GOT3 (cell line): Measurements from ENCODE around the gene TKT.
"Not testable (repeated sequence)": the region's sequence is repeated elsewhere in the genome, so short reads cannot be mapped to it uniquely, and the experiment has no call there.

Experiments
- DNase-seq: peaks from one replicate; lab custom pipeline; 2025; ENCODE audit warnings: mixed read lengths; lab: John Stamatoyannopoulos, UW

The TKT gene, protein sequence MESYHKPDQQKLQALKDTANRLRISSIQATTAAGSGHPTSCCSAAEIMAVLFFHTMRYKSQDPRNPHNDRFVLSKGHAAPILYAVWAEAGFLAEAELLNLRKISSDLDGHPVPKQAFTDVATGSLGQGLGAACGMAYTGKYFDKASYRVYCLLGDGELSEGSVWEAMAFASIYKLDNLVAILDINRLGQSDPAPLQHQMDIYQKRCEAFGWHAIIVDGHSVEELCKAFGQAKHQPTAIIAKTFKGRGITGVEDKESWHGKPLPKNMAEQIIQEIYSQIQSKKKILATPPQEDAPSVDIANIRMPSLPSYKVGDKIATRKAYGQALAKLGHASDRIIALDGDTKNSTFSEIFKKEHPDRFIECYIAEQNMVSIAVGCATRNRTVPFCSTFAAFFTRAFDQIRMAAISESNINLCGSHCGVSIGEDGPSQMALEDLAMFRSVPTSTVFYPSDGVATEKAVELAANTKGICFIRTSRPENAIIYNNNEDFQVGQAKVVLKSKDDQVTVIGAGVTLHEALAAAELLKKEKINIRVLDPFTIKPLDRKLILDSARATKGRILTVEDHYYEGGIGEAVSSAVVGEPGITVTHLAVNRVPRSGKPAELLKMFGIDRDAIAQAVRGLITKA

DNA sequence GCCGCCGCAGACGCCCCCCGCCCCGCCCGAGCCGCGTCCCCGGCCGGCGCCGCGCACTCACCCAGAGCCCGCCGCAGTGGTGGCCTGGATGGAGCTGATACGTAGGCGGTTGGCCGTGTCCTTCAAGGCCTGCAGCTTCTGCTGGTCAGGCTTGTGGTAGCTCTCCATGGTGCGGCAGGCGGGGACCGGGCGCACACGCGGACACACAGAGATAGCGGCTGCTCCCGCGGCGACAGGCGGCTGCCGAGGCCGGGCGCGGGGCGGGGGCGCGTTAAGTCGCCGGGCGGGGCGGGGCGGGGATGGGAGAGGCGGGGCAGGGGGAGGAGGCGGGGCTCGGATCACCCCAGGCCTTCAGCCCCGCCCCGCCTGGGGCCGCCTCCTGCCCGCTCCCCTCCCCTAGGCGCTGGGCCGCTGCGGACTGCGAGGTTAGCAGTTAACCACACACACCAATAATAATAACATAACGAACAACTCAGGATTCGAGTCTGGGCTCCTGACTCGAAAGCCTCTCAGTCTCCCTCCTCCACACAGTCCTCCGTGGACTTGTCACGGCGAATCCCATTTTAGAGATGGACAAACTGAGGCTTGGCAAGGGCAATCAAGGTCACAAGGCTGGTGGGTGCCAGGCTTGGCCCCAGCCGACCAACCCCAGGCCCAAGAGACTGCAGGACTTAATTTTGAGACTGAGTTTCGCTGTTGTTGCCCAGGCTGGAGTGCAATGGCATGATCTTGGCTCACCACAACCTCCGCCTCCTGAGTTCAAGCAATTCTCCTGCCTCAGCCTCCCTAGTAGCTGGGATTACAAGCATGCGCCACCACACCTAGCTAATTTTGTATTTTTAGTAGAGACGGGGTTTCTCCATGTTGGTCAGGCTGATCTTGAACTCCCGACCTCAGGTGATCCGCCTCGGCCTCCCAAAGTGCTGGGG, at the start of gene TKT:
Gene TKT (minus strand): TSS at position 248 of the 929 bp plus-strand sequence. CDS start 80 bp downstream, at position 168.
- peak; percentile 45 for DNase-seq

DNA sequence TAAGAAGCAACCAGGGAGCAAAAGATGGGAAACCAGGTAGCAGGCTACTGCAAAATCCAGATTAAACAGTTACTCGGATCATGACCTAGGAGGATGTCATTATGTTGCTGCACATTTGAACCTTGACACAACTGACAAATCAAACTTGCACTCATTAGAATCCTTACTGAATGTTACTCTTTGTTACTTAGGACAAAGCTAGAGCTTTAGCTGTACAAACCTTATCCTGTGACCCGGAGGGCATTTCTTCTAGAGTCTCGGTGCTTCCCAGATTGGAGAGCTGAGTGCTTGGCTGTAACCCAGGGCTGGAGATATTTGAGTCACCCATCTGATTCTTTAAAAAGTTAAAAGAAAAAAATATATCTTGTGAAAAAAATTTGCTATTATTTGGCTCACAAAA, 48.1 kb upstream of the TKT start:
- no peak for DNase-seq

DNA sequence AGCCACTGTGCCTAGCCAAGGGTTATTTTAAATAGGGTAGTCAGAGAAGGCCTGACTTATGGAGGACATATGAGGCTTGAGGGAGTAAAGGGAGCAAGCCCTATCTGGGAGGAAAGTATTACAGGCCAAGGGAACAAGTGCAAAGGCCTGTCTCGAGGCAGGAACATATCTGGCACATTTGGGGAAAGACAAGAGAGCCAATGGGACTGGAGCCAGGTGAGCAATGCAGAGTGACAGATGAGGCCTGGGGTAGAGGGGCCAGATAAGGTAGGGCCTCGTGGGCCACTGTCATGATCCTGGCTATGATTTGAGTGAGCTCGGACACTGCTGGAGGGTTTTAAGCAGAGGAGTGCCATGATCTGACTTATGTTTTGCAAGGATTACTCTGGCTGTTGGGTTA, 47.7 kb upstream of the TKT start:
- DNase-seq, result no peak

DNA sequence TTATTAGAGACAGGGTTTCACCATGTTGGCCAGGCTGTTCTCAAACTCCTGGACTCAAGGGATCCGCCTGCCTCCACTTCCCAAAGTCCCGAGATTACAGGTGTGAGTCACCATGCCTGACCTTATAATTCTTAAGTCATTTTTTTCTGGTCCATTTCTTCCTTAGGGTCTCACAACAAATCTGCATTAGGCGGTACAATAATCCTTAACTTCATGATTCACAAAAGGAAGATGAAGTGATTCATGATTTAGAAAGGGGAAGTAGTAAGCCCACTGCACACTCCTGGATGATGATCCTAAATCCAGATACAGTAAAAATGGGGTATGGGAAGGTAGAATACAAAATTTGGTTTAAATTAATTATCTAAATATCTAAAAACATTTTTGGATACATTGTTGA, 45.0 kb upstream of the TKT start:
- no peak for DNase-seq

DNA sequence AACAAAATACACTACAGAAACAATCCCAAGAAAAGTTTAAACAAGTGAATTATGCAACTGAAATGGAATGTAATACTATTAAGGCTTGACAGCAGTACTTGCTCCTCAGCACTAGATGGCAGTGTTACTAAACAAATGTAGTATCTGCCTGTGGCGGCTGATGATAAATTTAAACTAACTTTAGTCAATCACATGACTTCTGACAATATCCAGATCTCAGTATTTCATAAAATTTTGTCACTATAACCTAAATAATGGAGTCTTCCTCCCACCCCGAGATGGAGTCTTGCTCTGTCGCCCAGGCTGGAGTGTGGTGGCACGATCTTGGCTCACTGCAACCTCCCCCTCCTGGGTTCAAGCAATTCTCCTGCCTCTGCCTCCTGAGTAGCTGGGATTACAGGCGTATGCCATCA, 43.8 kb upstream of the TKT start:
- DNase-seq, result not testable (repeated sequence)

DNA sequence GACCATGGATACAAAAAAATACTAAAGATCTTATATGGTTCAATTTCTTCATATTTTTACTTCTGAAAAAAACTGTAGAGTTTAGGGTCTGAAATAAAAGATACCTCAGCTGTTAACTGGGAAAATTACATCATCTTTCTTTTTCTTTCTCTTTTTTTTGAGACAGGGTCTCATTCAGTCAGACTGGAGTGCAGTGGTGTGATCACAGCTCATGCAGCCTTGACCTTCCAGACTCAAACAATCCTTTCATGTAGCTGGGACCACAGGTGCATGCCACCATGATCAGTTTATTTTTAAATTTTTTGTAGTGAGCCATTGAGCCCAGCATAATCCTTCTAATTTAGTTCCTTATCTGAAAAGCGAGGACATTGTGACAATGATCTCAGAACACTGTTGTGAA, 39.6 kb upstream of the TKT start:
- no peak for DNase-seq

DNA sequence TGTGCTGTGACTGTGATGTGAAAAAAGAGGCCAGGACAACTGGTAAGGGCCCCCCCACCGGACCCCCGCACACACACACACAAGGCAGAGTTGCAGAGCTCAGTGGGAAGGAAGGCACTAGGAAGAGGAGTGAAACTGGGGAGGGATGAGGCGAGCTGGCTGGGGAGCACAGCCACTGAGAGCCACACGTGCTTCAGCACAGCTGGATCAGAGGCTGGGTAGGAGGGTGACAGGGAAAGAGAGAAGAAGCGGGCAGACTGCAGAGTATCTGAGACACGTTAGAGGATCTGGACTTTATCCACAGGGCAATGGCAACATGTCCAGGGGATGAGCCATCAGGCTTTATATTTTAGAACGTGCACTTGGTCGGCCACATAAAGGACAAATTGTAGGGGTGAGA, 38.0 kb upstream of the TKT start:
- DNase-seq, result no peak

DNA sequence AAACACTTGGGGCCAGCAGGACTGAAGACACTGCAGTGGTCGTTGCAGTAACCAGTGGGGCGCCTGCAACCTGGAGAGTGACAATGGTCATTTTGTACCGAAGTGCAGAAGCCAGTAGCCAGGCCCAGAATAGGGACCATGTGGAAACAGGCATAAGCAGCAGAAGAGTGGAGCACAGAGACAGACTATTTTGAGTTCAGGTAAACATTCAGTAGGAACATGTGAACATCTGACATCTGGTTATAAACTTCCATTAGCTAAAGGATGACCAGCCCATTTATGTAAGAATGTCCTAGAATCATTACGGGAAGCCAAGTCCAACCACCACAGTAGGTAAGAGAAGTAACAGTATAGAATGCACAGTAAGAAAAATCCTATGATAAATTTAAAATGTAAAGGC, 32.4 kb upstream of the TKT start:
- no peak for DNase-seq

DNA sequence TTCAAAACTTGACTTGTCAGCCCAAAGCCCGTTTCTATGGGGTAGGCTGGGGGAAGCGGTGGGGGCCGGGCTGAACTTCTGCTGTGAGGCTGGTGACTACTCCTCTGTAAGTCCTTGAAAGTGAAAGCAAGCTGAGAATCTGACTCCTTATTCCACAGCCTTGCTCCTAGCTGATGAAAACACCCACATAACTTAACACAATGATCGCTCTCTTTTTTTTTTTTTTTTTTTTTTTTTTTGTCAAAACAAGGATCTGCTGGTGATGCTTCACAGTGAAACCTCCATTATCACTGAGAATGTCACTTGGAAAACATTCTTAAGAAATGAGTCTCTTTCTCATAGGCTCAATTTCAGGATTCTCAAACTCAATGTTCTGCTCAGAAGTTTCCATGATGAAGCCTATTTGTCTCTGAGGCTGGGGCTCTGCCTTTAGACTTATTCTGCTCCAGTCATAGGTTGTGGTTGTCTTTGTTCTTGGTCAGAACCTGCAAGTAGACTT, 31.4 kb upstream of the TKT start:
- DNase-seq, result no peak

DNA sequence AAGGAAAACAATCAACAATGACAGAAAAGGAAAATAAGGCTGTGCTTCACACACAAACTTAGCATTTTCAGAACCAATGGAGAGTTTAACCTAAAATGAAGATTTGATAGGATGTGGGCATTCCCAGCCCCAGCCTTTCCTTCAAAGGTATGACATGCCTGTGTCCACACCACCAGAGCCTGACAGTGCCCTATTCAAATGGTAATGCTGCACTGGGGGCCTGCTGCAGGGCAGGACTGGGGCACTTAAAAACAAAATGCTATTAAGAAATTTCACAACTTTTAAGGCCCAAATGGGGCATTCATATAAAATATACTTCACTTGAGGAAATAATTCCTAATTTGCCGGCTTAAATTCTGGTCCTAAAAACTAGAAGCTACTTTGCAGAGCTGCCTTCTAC, 30.9 kb upstream of the TKT start:
- no peak for DNase-seq

DNA sequence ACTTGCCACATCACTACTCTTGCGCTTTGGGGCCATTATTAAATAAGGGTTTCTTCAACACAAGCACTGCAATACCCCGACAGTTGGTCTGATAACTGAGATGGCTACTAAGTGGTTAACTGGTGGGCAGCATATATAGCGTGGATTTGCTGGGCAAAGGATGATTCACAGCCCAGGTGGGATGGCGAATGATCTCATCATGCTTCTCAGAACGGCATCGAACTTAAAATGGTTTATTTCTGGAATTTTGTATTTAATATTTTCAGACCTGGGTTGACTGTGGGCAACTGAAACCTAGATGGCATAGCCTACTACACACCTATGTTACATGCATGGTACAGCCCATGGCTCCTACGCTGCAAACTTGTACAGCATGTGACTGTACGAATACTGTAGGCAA, 26.8 kb upstream of the TKT start:
- DNase-seq, result no peak

DNA sequence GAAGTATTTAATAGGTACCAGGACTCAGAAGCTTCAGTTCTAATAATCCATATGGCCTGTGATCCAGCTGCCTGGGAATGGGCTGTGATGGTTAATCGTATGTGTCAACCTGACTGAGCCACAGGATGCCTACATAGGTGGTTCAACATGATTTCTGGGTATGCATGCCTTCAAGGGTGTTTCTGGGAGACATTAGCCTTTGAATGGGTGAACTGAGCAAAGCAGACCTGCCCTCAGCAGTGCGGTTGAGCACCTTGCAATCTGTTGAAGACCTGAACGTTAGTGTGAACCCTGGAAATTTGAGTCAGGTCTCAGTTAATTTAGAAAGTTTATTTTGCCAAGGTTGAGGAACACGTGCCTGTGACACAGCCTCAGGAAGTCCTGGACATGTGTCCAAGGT, 22.8 kb upstream of the TKT start:
- DNase-seq, result no peak

DNA sequence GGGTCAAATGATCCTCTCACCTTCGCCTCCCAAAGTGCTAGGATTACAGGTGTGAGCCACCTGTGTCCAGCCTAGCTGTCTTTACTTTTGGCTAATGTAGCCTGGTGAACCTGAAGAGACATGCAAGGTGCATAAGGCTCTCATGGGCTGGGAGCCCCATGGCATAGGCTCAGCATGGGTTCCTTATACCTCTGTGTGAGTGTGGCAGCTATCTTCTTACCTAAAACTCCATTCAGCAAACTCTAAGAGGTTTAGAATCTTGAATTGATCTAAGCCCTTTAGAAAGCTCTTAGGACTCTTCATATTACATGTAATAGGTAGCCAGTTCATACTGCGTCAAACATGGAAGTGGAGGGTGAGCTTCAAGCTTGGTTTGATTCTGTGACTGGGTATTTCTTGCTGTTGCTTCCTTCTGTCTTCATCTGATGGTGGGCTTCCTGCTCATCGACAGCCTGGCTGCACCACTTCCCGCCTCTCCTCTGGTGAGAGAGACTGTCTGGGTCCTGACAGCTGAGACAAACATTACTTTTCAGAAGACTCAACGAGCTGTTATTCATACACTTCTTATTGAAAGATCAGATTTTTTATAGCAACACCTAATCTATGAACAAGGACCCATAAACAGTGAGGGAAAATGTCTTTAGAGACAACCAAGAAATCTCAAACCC, 19.2 kb upstream of the TKT start:
- no peak for DNase-seq

DNA sequence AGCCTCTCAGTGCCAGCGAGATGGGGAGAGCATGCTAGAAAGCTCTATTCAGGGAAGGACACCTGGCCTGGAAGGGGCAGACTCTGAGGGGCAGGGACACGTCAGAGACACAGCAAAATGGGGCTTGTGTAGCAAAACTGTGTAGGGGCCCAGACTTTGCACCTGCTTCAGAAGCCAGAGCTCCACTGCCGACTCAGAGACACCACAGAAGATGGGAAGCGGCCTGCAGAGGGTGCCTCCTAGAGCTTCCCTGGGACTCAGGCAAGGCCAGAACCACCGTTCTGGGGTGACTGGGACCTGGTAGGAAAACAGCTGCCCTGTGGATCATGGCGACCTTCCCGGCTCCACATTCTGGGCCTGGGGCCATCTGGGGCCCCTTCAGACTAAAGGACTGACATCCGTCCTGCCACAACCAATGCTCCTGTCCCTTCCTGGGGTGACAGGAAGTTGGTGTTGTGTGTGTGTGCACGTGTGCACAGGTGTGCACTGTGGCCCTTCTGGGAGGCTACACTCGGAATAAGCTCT, 17.4 kb upstream of the TKT start:
- no peak for DNase-seq

DNA sequence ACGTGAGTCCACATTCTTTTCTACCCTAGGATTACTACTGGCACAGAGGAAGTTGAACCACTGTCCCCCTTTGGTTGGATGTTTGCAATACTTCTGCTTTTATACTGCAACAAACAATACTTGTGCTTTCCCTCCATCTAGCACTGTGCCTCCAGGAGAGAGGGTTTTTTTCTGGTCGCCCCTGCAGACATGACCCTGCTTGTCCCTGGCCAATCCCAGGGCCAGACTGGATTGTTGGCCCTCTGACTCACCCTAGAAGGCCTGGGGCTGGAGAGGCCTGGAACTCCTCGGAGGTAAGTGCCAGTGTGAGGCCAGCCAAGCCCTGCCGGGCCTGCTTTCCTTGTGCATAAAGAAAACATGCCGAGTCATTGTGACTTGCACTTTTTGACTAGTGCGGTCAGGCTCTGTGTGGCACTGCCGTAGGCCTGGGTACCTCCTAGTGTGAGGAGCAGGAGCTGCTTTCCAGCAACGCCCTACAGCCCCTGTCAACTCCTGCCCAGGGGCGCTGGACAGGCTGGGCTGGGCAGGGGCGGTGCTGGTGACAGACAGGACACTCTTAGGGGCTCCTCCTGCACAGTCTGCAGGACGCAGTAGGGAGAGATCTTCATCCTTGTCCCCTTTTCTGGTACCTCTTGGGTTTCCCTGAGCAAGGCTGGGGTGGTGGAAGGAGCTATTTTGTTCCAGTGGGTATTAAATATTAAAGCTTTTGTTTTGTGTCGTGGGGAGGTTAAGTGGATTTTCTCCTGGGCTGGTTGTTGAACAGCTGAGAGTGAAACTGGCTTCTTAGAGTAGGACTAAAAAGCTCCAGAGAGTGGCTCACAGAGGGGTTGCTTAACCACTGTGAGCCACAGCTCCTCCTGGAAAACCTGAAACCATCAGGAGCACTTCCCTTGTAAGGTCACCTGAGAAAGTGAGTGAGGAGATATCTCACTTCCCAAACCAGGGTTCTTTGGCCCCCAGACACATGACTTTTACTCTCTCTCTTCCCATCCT, 14.4 kb upstream of the TKT start:
- peak; percentile 85 for DNase-seq

DNA sequence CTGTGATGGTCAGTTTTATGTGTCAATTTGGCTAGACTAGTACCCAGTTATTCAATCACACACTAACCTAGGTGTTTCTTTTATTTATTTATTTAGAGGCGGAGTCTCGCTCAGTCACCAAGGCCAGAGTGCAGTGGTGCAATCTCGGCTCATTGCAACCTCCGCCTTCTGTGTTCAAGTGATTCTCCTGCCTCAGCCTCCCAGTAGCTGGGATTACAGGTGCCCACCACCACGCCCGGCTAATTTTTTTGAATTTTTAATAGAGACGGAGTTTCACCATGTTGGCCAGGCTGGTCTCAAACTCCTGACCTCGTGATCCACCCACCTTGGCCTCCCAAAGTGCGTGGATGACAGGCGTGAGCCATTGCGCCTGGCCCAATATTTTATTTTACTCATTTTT, 13.4 kb upstream of the TKT start:
- DNase-seq, result not testable (repeated sequence)

DNA sequence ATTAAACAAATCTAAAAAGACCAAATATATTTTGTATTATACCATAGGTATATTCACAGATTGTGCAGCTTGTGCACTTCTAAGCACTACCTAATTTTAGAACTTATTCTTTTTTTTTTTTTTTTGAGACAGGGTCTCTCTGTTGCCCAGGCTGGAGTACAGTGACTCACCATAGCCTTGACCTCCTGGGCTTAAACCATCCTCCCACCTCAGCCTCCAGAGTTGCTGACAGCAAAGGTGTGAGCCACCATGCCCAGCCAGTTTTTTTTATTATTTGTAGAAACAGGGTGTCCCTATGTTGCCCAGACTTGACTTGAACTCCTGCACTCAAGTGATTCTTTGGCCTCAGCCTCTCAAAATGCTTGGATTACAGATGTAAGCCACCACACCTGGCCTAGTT, 11.9 kb upstream of the TKT start:
- DNase-seq, result no peak

DNA sequence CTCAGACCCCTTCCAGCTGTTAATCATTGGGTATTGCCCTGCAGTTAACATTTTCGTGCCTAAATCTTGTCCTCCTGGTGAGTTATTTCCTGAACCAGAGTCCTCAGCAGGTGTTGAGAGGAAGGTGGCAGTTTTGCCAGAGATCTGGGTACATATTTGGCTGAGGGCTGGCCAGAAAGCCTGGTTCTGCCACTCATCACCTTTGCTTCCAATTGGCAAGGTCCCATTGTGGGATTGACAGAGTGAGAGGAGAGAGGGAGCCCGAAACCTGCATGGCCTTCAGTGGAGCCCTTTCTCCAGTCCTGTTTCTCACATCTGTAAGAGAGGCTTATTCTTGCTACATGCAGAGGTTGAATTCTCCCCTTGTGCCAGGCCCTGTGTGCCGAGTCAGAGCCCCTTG, 8.9 kb upstream of the TKT start:
- no peak for DNase-seq

DNA sequence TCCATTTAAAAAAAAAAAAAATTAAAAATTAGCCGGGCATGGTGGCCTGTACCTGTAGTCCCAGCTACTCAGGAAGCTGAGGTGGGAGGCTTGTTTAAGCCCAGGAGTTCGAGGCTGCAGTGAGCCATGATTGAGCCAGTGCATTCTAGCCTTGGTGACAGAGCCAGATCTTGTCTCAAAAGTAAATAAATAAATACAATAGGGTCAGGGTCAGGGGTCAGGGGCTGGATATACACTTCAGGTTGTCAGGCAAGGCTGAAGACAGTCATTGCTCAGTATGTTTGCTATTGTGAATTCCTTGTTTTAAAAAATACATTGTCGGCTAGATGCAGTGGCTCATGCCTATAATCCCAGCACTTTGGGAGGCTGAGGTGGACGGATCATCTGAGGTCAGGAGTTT, 8.1 kb upstream of the TKT start:
- no peak for DNase-seq

DNA sequence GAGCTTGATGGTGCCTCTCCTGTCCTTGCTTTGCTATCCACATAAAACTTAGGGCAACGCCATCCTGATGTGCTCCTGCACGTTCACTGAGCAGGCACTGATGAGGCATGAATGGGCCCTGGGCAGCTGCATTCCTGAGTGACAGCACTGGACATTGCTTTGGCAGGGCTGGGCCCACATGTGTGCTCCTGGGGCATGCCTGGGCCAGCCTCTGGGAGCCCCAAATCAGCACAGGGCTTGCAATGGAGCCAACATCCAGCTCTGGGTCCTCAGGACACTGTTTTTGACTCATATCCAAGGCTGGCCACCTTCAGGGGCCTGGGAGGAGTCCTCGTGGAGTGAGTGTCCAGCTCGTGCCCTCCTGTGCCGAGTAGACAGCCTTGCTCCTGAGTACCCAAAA, 5.9 kb upstream of the TKT start:
- DNase-seq, result no peak
